GM19438 (cell line): ENCODE measurements around the gene TCEAL2.
"Not testable (repeated sequence)": the region's sequence is repeated elsewhere in the genome, so short reads cannot be mapped to it uniquely, and the experiment has no call there.

ENCODE experiments used
- ATAC-seq: cut with Tn5 transposase; IDR thresholded peaks from one replicate; pipeline ENCODE4 v1.9.1; 2021; ENCODE audit warnings: low read depth; ENCODE audit not compliant: unreplicated experiment

Gene TCEAL2

DNA sequence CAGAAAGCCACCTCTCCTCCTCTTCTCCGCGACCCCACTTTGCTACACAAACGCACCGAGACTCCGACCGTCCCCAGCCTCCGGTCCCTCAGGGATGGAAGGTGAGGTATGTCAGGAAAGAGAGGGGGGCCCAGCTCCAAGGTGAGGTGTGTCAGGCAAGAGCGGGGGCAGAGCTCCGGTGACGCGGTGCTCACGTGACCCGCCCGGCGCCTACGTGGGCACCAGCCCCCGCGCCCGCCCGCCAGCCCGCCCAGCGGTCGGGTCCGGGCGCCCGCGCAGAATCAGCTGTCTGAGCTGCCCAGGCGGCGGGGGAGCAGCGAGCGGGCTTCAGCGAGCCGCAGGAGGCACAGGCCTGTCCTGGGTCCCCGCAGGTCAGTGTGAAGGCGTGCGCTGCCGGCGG, at the start of gene TCEAL2:
TSS of gene TCEAL2 (plus strand) at position 244 of the 400 bp plus-strand sequence. CDS start 1,152 bp downstream, outside the sequence.
- not testable (repeated sequence) for ATAC-seq

DNA sequence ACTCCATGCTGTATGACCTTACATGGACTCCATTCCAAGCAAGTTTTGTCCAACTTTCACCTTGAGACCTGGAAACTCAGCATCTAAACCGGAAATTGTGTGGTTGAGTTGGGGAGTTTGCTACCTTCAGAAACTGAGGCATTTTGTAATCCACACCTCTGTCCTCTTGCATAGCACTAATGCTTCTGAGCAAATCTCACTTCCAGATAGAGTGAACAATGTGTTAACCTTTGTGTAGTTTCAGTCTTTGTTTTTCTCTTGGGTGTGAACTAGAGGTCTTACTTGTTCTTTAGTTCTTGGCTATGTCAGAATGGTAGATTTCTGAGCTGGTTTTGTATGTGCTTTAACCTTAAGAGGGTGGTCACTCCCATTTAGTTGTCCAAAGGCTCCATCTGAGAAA, 48.1 kb upstream of the TCEAL2 start:
- no peak for ATAC-seq

DNA sequence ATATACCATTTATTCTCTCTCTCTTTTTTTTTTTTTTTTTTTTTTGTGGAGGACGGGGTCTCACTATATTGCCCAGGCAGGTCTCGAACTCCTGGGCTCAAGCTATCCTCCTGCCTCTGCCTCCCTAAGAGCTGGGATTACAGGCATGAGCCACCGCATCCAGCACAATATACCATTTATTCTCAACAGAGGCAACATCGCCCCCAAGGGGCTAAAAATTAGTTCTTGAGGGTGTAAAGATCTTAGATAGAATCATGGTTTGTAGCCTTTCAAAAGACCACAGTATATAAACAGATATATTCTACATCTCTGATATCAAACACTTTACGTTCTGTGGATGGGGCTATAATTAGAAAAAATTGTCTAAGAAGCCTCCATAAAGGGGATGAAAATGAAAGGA, 39.8 kb upstream of the TCEAL2 start:
- no peak for ATAC-seq

DNA sequence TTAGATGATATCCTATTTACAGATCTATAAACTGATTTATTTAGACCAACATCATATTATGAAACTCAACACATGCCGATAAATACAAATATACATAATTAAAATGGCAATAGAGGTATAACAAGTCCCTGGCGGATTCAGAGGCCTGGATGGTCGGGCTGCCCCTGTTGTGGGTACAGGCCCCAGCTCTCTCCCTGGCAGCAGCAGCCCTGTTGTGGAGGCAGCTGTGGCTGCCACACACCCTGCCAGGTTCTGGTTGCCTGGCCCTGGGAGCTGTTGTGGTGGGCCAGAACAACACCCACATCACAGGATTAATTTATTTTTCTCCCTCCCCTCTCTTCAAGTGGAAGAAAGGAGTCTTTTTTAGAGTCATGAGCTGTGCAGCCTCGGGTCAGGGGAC, 12.1 kb upstream of the TCEAL2 start:
- no peak for ATAC-seq

DNA sequence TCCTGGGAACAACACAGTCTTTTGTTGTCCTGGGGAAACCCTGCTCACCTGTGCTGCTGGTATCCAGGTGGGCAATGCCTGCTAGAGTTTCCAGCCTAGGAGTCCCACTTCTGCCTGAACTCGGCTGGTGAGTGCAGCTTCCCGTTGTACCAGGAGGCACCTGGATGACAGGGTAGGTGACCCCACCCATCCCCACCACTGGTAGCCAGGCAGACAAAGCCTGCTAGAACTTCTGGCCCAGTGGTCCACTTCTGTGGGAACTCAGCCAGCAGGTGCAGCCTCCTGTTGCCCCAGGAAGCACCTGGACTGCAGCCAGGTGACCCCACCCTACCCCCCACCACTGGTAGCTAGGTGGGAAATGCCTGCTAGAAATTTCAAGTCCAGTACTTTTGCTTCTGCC, 9.7 kb upstream of the TCEAL2 start:
- no peak for ATAC-seq

DNA sequence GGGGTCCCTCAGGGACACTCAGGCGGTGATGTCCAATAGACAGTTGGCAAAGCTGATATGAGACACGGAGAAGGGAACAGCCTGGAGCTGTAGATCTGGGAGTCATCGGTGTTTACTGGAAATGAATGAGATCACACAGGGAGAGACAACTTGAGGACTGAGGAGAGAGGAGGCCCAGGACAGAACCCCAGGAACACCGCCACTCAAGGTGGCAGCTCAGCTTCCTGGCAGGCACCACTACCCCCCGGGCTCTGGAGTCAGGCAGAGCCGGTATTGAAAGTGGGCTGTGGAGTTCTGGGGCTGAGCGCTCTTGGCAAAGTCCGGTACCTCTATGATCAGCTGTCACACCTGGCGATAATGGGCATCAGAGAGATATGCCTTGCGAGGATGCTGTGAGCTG, 465 bp upstream of the TCEAL2 start:
- ATAC-seq, result not testable (repeated sequence)

DNA sequence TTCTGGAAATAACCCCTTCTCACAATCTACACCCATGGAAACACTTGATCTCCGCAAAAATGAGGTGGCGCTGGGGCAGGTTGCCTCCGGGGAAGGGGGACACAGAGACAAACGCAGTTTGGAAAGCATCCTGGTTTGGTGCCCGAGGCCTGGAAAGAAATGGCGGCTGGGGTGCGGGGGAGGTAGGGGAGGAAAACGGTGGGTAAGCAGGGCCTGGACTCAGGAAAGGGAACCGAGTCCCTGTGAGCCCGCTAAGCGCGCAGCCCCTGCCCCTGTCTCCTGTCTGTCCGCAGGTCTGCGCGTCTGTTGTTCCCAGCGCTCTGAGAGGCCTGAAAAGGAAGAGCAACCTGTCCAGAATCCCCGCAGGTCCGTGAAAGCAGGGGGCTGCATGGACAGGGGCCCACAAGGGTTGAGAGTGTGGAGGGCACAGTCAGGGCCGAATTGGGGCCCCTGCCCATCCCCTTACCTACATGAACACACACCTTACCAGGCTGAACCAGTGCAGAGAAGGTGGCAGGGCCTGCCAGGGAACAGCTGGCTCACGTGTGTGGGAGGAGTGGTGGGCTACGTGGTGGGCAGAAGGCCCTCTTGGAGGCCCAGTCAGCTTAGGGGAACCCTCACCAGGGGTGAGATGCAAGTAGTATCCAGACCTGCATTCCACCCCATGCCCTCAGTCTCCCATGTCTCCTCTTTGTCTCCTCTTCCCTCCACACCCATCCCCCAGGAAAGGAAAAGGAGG, 770 bp downstream of the TCEAL2 start:
- not testable (repeated sequence) for ATAC-seq

DNA sequence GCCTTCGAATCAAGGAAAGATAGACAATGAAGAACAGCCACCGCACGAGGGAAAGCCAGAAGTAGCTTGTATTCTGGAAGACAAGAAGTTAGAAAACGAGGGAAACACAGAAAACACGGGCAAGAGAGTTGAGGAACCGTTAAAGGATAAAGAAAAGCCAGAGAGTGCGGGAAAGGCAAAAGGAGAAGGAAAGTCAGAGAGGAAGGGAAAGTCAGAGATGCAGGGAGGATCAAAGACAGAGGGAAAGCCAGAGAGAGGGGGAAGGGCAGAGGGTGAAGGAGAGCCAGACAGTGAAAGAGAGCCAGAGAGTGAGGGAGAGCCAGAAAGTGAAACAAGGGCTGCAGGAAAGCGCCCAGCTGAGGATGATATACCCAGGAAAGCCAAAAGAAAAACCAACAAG, 1.4 kb downstream of the TCEAL2 start:
- no peak for ATAC-seq

DNA sequence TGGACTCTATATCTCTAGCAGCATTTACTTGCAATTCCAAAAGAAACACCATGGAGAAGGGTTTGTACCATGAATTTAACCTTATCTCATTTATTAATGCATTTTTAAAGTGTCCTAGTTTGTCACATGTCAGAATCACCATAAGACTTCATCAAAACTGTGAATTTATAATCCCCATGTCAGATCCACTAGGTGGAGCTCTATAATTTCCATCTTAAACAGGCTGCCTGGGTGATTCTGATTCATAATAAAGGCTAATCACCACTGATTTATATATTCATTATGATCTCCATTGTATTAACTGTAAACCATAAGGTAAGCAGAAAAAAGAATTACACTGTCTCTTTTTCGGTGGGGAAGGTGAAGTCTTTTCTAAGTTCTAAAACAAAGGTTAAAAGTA, 4.0 kb downstream of the TCEAL2 start:
- ATAC-seq, result no peak

DNA sequence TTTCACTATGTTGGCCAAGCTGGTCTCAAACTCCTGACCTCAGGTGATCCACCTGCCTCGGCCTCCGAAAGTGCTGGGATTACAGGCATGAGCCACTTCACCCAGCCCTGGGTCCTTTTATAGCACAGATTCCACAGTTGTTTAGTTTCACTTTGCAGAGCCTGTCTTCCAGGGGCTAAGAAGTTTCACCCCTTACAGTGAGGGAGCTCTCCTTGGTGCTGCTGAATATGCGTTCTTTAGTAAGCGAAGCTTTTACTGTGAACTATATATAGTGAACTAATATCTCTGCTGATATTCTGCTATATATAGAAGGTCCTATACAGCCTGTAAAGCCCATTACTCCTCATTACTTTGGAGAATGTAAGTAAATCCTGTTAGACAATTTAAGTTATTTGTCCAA, 12.6 kb downstream of the TCEAL2 start:
- ATAC-seq, result no peak

DNA sequence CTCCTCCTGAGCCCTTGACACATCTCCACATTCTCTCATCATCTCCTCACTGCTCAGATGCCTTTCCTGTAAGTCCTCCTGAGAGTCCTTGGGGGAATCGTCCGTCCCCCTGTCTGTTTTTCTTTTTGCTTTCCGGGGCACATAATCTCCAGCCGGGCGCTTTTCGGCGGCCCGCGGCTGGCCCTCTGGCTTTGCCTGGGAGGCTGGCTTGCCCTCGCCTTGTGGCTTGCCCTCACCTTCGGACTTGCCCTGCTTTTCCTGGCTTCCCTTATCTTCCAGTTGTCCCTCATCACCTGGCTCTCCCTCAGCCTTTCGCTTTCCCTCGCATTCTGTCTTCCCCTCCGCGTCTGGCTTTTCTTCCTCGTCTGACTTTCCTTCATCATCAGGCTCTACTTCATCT, 15.4 kb downstream of the TCEAL2 start:
- not testable (repeated sequence) for ATAC-seq

DNA sequence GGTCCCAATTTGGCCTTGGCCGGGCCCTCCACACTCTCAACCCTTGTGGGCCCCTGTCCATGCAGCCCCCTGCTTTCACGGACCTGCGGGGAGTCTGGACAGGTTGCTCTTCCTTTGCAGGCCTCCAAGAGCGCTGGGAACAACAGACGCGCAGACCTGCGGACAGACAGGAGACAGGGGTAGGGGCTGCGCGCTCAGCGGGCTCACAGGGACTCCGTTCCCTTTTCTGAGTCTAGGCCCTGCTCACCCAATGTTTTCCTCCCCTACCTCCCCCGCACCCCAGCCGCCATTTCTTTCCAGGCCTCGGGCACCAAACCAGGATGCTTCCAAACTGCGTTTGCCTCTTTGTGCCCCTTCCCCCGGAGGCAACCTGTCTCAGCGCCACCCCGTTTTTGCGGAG, 16.2 kb downstream of the TCEAL2 start:
- ATAC-seq, result not testable (repeated sequence)

DNA sequence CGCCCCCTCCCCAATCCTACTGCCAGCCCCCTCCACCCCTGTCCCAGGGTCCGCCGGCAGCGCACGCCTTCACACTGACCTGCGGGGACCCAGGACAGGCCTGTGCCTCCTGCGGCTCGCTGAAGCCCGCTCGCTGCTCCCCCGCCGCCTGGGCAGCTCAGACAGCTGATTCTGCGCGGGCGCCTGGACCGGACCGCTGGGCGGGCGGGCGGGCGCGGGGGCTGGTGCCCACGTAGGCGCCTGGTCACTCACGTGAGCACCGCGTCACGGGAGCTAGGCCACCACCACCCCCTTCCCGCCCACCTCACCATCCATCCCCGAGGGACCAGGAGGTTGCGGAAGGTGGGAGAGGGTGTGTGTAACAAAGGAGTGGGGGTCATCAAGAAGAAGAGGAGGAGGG, 16.8 kb downstream of the TCEAL2 start, which contains the start of gene TCEAL6:
TSS of gene TCEAL6 (minus strand) at position 208 of the 400 bp plus-strand sequence.
- not testable (repeated sequence) for ATAC-seq

DNA sequence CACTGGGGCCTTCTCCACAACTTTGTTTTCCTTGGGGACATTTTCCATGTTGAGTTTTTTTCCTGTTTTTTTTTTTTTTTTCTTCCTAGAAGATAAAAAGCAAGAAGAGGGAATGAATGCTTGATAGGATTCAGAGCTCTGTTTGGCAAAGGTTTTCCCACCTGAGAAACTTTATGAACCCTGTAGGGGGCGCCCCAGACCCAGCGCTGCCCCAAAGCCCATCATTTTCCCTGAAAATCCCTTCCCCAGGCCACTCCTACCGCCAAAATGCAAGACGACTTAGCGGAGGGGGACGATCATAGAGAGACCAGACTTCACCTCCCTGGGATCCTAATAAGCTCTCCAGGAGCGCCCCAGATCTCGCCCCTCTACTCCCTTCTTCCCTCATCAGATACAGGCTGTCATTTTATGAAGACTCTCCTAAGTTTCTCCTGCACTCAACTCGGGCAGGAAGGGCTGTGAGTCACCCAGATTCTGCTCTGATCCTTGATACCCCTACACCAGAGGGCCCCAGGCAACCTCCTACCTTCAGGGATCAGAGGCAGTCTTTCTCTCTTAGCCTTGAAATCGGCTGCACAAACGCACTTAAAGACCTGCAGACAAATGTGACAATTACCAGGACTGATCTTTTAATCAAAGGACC, 28.9 kb downstream of the TCEAL2 start:
- ATAC-seq, result no peak

DNA sequence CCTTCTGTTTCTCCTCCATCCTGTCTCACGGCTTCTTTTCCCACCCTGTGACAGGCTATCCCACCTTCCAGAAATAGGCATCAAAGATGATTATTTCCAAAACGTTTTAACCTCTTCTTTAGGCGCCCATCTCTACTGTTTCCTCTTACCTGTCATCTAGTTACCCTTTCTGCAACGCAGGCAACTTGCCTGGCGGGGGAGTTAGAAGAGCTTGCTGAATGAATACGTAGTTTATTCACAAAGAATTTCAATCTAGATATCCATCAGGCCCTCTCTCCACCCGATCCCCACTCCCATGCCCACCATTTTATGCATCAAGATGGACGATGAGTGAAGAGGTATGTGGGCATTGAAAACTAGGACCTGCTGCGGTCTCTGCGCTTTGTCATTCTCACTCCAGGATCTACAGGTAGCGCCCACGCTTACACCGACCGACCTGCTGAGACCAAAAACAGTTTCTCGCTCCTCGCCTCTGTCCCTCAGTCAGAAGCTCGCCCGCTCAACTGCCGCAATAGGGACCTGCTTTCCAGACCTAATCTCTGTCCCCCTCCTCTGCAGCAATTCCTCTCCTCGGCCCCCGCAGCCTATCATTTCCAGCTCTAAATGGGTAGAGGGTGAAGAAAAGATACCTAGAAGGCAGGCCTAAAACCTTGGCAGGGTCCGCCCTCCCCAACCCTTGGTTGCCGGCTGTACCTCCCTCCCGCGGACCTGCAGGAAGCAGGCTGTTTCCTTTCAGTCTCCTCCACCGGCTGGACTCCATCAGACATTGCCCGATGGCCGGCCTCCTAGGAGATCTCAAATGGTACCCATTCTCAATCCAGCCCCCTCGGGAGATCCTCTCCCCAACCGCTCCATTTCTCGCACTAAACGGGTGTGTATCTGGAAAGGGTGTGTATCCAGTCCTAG, 29.7 kb downstream of the TCEAL2 start:
- peak; percentile 49 for ATAC-seq

DNA sequence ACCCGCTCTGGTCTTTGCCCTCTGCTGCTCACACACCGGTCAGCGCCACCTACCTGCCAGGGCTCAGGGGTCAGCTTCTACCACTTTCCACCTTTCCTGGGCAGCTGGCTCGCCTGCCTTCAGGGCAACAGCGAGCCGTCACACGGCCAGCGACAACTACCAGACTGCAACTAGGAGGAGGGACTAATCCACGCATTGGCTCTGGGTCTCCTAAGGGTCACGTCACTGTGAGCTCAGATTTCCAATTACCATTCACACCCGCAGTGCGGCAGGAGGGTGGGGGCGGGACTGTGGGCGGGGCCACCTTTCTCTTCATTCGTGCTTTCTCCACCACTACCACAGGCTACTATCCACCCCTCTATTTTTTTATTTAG, 30.3 kb downstream of the TCEAL2 start, which contains the start of gene BEX5:
TSS of gene BEX5 (minus strand) at position 172 of the 374 bp plus-strand sequence. CDS start 1,712 bp downstream, outside the sequence.
- ATAC-seq, result peak; percentile 94
